Fibroblast of lung (primary cell): Measurements from ENCODE around the gene TOMM6. TPM values are rescaled to one million over a fixed set of nuclear protein-coding genes. Genes with fewer than 3 reads are reported as not detected.
A peak's percentile ranks its signal among the peaks of the same experiment; 100 is the strongest.

Source experiments
- DNase-seq, 2 donors: peaks; one replicate each; pipeline versions ENCODE4 v3.0.0 to v3.0.0-alpha.2; 2010; ENCODE audit warnings: low read depth in 2 of 2
- H2AFZ ChIP-seq: 2 replicates; pipeline ENCODE4 v1.5.1; 2012; ENCODE audit warnings: low read length, control low read depth, inconsistent platforms
- H3K27ac ChIP-seq: 2 replicates; pipeline ENCODE4 v1.5.1; 2011; ENCODE audit warnings: low read length, control low read depth; ENCODE audit not compliant: insufficient read depth
- H3K27me3 ChIP-seq: 2 replicates; pipeline ENCODE4 v1.5.1; 2011; ENCODE audit warnings: mild to moderate bottlenecking, low read length; ENCODE audit not compliant: control insufficient read depth, insufficient read depth
- H3K36me3 ChIP-seq: 2 replicates; pipeline ENCODE4 v1.5.1; 2011; ENCODE audit warnings: low read length; ENCODE audit not compliant: control insufficient read depth, insufficient read depth
- H3K4me1 ChIP-seq: 2 replicates; pipeline ENCODE4 v1.5.1; 2011; ENCODE audit warnings: low read length; ENCODE audit not compliant: control insufficient read depth, insufficient read depth; ENCODE audit errors: extremely low read depth
- H3K4me2 ChIP-seq: 2 replicates; pipeline ENCODE4 v1.5.1; 2011; ENCODE audit warnings: low read length, control low read depth; ENCODE audit not compliant: insufficient read depth; ENCODE audit errors: extremely low read depth
- H3K4me3 ChIP-seq, 4 experiments: fragments of 200-600 bp in 1 of 4; sonication (generic) in 1 of 4; replicated peaks in 1 of 4; 2 replicates each; pipeline ENCODE4 v1.5.1; 2011 to 2016; ENCODE audit warnings: low read length in 4 of 4, low read depth in 3 of 4, mild to moderate bottlenecking in 3 of 4, control low read depth in 2 of 4, inconsistent platforms in 1 of 4, mixed read lengths in 1 of 4; ENCODE audit not compliant: insufficient read depth in 1 of 4; ENCODE audit errors: control extremely low read depth in 1 of 4
- H3K79me2 ChIP-seq: 2 replicates; pipeline ENCODE4 v1.5.1; 2012; ENCODE audit warnings: mild to moderate bottlenecking, low read length, inconsistent platforms; ENCODE audit not compliant: control insufficient read depth, insufficient read depth
- H3K9ac ChIP-seq: 2 replicates; pipeline ENCODE4 v1.5.1; 2011; ENCODE audit warnings: mild to moderate bottlenecking, low read length, control low read depth; ENCODE audit not compliant: insufficient read depth
- H3K9me3 ChIP-seq: 2 replicates; pipeline ENCODE4 v1.5.1; 2012; ENCODE audit warnings: low read depth, low read length; ENCODE audit not compliant: control insufficient read depth, insufficient read depth
- H4K20me1 ChIP-seq: 2 replicates; pipeline ENCODE4 v1.5.1; 2011; ENCODE audit warnings: low read length; ENCODE audit not compliant: control insufficient read depth, insufficient read depth; ENCODE audit errors: extremely low read depth
- EZH2 ChIP-seq: IDR thresholded peaks from 2 replicates; pipeline ENCODE4 v1.5.1; 2012; ENCODE audit warnings: low read length, control low read depth, mild to moderate bottlenecking; ENCODE audit errors: missing control alignments
- polyA plus RNA-seq, 2 donors: library from polyadenylated mRNA; depleted of rRNA in 1 of 2; stranded (reverse) in 1 of 2; unstranded in 1 of 2; fragments of >200 nt; gene quantifications; 2 replicates each; pipeline ENCODE4 v1.2.1, GENCODE V29; 2011 to 2012; ENCODE audit warnings: missing spikeins in 1 of 2
- total RNA-seq: library from RNA; depleted of rRNA; stranded (reverse); fragments of >200 nt; gene quantifications from 2 replicates; pipeline ENCODE4 v1.2.1, GENCODE V29; 2014
- TF ChIP-seq, protein P1 (sequence below), 2 donors: IDR thresholded peaks in 1 of 2; conservative IDR thresholded peaks in 1 of 2; 1 replicate in 1 of 2; 2 replicates in 1 of 2; pipeline ENCODE4 v1.5.1; 2011 to 2012; ENCODE audit warnings: low read length in 2 of 2, control low read depth in 1 of 2, inconsistent platforms in 1 of 2, low read depth in 1 of 2, mild to moderate bottlenecking in 1 of 2

The TOMM6 gene
- total and polyA plus RNA-seq, 2 donors (not counting 1 experiment from before 2014, with no cell fraction given) = 54.7 to 324 TPM

DNA sequence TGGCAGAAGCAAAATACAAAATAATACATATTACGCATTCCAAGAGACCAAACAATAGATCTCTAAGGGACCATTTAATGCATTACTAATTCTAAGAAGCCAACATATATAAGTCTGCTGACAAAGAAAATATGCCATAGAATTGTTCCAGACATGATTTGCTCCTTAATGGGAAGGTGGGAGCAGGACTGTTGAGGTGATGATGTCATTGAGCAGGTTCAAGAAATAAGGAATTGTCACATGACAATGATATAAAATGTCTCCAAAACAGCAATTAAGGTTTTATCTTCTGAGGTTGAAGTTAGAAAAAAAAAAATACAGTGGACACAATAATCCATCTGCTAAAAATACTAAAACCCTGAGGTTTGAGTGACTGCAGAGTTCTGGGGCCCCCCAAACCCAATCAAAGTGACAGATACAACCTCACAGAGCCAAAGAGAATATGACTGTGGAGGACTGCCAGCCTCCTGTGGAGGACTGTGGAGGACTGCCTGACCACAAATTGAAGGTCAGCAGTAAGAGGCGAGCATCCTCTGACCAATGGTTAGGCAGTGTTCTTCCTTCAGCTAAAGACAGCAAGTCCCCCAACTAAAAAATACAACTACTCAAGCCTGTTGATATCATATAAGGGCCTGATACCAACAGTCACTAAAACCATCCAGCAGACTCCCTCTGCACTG, 39.0 kb downstream of the TOMM6 start:
- no peaks in the 10 kb centered on the region for H3K27me3 ChIP-seq
- no peaks in the 10 kb centered on the region for H3K79me2 ChIP-seq
- DNase-seq = no peak
- H3K27ac ChIP-seq = no peak overlapping the region
- H3K4me3 ChIP-seq = no peak overlapping the region
- no peaks in the 10 kb centered on the region for H3K9me3 ChIP-seq
- H3K36me3 ChIP-seq = no peaks in the 10 kb centered on the region
- H3K4me1 ChIP-seq = no peaks in the 10 kb centered on the region
- H2AFZ ChIP-seq = no peak overlapping the region
- no peak overlapping the region for H3K4me2 ChIP-seq
- H4K20me1 ChIP-seq = no peaks in the 10 kb centered on the region
- TF ChIP-seq EZH2 = no peak
- TF ChIP-seq, protein P1, sequence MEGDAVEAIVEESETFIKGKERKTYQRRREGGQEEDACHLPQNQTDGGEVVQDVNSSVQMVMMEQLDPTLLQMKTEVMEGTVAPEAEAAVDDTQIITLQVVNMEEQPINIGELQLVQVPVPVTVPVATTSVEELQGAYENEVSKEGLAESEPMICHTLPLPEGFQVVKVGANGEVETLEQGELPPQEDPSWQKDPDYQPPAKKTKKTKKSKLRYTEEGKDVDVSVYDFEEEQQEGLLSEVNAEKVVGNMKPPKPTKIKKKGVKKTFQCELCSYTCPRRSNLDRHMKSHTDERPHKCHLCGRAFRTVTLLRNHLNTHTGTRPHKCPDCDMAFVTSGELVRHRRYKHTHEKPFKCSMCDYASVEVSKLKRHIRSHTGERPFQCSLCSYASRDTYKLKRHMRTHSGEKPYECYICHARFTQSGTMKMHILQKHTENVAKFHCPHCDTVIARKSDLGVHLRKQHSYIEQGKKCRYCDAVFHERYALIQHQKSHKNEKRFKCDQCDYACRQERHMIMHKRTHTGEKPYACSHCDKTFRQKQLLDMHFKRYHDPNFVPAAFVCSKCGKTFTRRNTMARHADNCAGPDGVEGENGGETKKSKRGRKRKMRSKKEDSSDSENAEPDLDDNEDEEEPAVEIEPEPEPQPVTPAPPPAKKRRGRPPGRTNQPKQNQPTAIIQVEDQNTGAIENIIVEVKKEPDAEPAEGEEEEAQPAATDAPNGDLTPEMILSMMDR (conservative IDR thresholded peaks at IDR 0.05 in 1 of 2, IDR thresholded peaks at IDR 0.05 in 1 of 2; ENCODE audit: low read depth in 1 of 2, low read length in 2 of 2) = no peak
- no peak overlapping the region for H3K9ac ChIP-seq

DNA sequence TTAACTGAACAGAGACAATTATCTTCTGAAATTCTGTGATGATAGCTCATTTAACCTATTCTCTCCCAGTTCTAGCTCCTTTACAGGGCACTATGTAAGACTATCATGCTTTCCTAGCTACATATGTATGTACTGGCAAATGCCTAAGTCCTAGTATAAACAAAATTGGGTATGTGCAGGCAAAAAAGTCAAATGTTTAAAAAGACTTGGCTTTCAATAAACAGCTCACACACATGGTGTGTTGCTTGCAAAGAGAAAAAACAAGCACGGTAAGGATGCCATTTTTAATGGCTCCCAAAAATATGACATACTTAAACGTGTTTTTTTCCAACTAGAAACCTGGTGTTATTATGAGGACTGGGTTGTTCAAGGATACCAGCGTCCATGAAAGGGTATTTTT, 44.8 kb downstream of the TOMM6 start:
- no peak overlapping the region for H3K4me3 ChIP-seq
- H3K27ac ChIP-seq = no peak overlapping the region
- no peaks in the 10 kb centered on the region for H3K4me1 ChIP-seq
- TF ChIP-seq EZH2 = no peak
- TF ChIP-seq, protein P1 (conservative IDR thresholded peaks at IDR 0.05 in 1 of 2, IDR thresholded peaks at IDR 0.05 in 1 of 2; ENCODE audit: low read depth in 1 of 2, low read length in 2 of 2) = no peak
- no peak overlapping the region for H3K4me2 ChIP-seq
- H3K9ac ChIP-seq = no peak overlapping the region
- no peaks in the 10 kb centered on the region for H4K20me1 ChIP-seq
- no peaks in the 10 kb centered on the region for H3K9me3 ChIP-seq
- no peaks in the 10 kb centered on the region for H3K36me3 ChIP-seq
- H3K79me2 ChIP-seq = no peaks in the 10 kb centered on the region
- no peak overlapping the region for H2AFZ ChIP-seq
- no peak for DNase-seq
- H3K27me3 ChIP-seq = no peaks in the 10 kb centered on the region

GRCh38 chr6:41836022-41836659, 48.6 kb downstream of the TOMM6 start:
- Histone ChIP-seq H3K4me1 (no peaks in the 10 kb centered on the region), H3K27ac (no peak overlapping the region), H3K4me2 (no peak overlapping the region), H4K20me1 (no peaks in the 10 kb centered on the region), H3K79me2 (no peaks in the 10 kb centered on the region), H3K4me3 (no peak overlapping the region), H2AFZ (no peak overlapping the region), H3K9me3 (no peaks in the 10 kb centered on the region), H3K36me3 (no peaks in the 10 kb centered on the region), H3K27me3 (no peaks in the 10 kb centered on the region), H3K9ac (no peak overlapping the region)
- TF ChIP-seq EZH2 = no peak
- TF ChIP-seq, protein P1 (conservative IDR thresholded peaks at IDR 0.05 in 1 of 2, IDR thresholded peaks at IDR 0.05 in 1 of 2; ENCODE audit: low read depth in 1 of 2, low read length in 2 of 2) = no peak
- DNase-seq = peak; percentile 23 to 36
